RPMI7951 (cell line): ENCODE data around the gene TIMP1. TPM values are rescaled to one million over a fixed set of nuclear protein-coding genes. Genes with fewer than 3 reads are reported as not detected.
"Not testable (repeated sequence)": the region's sequence is repeated elsewhere in the genome, so short reads cannot be mapped to it uniquely, and the experiment has no call there.

Experiments used
- DNase-seq: peaks from one replicate; pipeline ENCODE4 v3.0.0-alpha.2; 2012; ENCODE audit warnings: low read depth
- total RNA-seq: library from RNA; depleted of rRNA; stranded (reverse); fragments of >200 nt; shearing (Covaris generic); gene quantifications from 2 replicates; pipeline ENCODE4 v1.2.3, GENCODE V29; 2014

TIMP1 gene
- total RNA-seq, 1 experiment from 2014 or later = 969 TPM

DNA sequence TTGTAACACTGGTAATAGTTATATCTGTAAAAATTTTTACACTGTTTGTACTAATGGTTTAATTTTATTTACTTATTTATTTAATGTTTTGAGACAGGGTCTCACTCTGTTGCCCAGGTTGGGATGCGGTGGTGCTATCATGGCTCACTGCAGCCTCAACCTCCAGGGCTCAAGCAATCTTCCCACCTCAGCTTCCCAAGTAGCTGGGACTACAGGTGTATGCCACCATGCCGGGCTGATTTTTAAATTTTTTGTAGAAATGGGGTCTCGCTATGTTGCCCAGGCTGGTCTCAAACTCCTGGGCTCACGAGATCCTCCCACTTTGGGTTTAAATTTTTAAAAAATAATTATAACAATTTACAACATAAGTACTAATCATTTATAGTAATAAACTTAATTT is 20.9 kb downstream of the TIMP1 start:
- not testable (repeated sequence) for DNase-seq

DNA sequence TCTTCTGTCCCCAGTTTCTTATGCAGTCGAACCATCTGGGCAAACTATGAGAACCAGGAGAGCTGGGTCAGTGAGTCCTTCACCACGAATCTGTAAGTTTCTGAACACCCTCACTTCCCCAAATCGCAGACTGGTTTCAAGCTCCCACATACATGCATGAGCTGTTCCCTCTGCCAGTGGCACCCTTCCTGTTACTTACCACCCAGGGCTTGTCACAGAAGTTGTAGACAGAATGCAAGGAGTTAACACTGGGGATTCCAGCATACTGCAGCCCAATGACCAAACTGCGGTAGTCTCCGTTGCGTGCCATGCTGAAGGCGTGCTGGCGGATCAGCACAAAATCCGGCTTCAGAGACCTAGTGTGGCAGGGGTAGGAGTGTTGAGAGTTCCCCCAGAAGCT is 22.8 kb downstream of the TIMP1 start:
- DNase-seq = no peak

- no peak for DNase-seq
Observed at GRCh38 chrX:47607091-47607490, 24.9 kb downstream of the TIMP1 start.

GRCh38 chrX:47608130-47608810 is 26.0 kb downstream of the TIMP1 start:
- DNase-seq = no peak

DNA sequence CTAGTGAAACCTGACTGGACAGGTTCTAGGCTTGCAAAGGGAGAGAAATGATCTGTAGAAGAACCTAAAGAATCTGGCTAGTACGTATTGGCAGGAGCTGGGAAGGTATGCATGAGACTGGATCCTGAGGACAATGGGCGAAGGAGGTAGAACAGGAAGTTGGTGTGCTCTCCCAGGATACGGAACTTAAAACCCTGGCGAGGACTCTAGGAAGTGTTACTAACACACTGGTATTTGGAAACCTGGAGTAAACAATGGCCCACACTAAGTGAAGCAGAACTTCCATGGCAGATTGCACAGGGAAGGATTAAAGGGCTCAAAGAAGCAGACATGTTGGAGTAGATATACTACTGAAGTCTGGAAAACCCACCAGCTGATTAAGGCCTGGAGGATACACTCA is 28.3 kb downstream of the TIMP1 start:
- DNase-seq = no peak

DNA sequence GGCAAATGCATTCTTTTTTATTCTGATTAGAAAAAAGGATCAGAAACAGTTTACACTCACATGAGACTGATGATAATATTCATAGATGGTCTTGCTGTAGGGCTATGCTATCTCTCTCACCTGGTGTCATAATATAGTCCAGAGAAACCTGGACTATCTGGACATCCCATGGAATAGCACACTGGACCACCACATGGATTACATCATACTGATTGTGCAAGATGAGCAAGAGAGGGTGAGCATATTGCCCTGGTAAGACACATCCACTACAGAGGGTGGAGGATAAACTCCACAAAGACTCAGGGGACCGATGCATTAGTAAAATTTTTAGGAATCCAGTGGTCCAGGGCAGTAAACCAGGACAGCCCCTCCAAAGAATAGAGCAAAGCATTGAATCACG is 29.3 kb downstream of the TIMP1 start:
- no peak for DNase-seq

DNA sequence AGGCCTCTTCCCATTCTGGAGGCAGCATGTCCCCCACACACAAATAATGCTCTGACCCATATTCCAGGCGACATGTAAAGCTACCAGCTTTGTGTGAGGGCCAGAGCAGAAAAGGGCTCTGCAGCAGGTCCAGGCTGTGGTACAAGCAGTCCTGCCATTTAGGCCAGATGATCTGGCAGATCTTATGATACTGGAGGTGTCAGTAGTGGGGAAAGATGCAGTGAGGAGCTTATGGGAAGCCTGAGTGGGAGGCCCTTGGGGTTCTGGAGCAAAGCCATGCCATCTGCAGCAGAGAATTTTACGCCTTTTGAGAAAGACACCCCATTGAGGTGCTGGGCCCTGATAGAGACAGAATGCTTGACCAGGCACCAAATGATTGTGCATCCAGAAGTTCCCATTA is 29.7 kb downstream of the TIMP1 start:
- no peak for DNase-seq

GRCh38 chrX:47612418-47612817 is 30.2 kb downstream of the TIMP1 start:
- no peak for DNase-seq

GRCh38 chrX:47613082-47613481 is 30.8 kb downstream of the TIMP1 start:
- no peak for DNase-seq

- DNase-seq = no peak
Observed at GRCh38 chrX:47614618-47615017, 32.4 kb downstream of the TIMP1 start.

- DNase-seq = no peak
Observed at GRCh38 chrX:47618923-47619485, 36.8 kb downstream of the TIMP1 start.

DNA sequence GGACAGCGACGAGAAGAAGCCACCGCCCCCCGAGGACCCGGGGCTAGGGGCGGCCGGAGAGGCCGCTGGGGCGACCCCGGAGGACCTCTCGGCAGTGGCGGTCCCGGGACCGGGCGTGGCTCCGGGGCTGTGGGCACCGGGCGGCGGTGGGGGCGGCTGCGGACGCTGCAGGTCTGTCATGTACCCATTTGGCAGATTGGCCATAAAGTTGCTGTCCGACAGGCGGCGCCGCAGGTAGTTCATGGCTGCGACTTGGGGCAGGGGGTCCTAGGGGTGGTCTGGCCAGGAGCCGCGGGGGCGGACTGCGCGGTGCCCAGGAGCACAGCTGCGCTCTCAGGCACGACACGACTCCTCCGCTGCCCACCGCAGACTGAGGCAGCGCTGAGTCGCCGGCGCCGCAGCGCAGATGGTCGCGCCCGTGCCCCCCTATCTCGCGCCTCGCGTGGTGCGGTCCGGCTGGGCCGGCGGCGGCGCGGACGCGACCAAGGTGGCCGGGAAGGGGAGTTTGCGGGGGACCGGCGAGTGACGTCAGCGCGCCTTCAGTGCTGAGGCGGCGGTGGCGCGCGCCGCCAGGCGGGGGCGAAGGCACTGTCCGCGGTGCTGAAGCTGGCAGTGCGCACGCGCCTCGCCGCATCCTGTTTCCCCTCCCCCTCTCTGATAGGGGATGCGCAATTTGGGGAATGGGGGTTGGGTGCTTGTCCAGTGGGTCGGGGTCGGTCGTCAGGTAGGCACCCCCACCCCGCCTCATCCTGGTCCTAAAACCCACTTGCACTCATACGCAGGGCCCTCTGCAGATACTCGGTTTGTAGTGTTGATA is 37.5 kb downstream of the TIMP1 start, which contains the start of gene SYN1:
SYN1 (minus strand) TSS at position 372 of the 817 bp plus-strand sequence; CDS start at position 243, 129 bp downstream.
- peak; percentile 80 for DNase-seq

DNA sequence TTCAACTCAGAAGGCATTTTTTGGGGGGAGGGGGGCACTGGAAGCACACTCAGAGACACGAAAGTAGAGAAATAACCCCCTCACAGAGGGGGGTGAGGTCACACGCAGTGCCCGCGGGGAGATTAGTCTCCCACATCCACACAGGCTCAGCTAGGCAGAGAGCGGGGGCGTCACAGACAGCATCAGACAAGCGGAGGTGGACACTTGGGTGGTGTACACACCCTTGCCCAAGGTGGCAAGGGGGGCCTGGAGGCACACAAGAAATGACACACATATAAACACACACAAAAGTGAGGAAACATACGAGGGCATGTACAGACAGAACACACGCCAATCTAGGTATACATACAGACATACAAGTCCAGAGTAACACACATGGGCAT is 38.1 kb downstream of the TIMP1 start:
- DNase-seq = no peak

GRCh38 chrX:47621851-47622250 is 39.6 kb downstream of the TIMP1 start:
- no peak for DNase-seq

- DNase-seq = peak; percentile 85
Observed at GRCh38 chrX:47623540-47624027, 41.3 kb downstream of the TIMP1 start.

GRCh38 chrX:47625365-47625764 is 43.1 kb downstream of the TIMP1 start:
- DNase-seq = no peak

- DNase-seq = no peak
Observed at GRCh38 chrX:47628982-47629381, 46.7 kb downstream of the TIMP1 start.

DNA sequence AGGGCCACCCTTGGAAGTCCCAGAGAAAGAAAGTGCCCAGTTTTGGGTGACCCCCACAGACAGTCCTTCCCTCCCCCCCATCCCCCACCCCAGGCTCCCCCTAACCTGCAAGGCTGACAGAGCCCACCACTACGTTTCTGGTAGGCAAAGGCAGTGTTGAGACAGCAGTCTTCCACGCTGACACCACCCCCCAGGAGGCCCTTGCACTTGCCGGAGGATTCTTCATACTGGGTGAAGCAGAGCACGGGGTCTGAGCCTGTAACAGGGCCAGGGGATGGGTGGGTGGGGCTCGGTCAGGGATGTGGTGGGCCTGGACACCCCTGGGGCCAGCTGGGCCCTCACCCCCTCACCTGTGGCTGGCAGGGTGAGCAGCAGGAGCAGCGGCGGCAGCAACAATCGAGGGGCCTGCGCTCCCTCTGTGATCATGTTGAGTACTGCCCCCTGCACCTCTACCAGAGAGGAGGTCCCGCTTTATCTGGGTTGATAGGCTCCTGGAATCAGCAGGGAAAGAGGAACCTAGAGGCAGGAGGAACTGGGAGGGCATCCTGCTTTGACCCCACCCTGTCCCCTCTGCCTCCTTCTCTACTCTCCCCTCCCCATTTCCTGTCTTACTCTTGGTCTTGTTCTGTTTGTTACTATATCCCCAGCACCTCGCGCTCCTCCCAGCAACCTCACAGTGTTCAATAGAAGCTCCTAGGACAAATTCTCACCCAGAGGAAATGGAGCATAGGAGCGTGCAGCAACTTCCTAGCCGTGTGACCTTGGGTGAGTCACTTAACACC is 47.4 kb downstream of the TIMP1 start, which contains the start of gene CFP:
CFP (minus strand) TSS at position 512 of the 782 bp plus-strand sequence; CDS start at position 426, 86 bp downstream.
- DNase-seq = no peak

- DNase-seq = no peak
Observed at GRCh38 chrX:47631676-47632075, 49.4 kb downstream of the TIMP1 start.

DNA sequence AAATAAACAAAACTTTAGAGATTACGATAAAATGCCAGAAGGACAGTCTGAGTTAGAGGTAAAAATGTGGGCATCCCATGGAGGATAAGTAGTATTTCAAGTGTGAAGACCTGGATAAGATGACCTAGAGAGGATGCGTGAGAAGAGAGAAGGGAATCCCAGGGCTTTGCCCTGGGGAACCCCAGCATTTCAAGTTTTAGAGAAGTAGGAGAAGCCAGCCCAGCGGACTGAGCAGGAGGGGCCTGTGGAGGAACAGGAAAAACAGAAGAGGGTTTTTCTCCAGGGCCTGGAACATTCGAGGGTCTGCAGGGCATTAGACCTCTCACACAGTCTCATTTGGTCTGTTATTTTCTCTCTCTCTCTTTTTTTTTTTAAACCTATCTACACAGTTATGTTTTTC is 50.4 kb downstream of the TIMP1 start:
- DNase-seq = no peak

- no peak for DNase-seq
Observed at GRCh38 chrX:47633689-47634590, 51.7 kb downstream of the TIMP1 start.
